Right kidney (tissue), 1 donor: Measurements from ENCODE around the gene DCP2.
"Not testable (repeated sequence)": the region's sequence is repeated elsewhere in the genome, so short reads cannot be mapped to it uniquely, and the experiment has no call there.

ENCODE experiments used
- DNase-seq: peaks from one replicate; pipeline ENCODE4 v3.0.0-alpha.2; 2016

Gene DCP2

DNA sequence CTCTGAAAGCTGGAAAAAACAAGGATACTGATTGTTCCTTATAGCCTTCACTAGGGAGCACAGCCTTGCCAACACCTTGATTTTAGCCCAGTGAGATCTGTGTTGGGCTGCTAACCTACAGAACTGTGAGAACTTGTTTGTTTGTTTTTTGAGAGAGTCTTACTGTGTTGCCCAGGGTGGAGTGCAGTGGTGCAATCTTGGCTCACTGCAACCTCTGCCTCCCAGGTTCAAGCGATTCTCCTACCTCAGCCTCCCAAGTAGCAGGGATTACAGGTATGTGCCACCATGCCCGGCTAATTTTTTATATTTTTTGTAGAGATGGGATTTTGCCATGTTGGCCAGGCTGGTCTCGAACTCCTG, 13.2 kb upstream of the DCP2 start:
- DNase-seq = not testable (repeated sequence)

- no peak for DNase-seq
Observed at GRCh38 chr5:112965733-112966306, 10.8 kb upstream of the DCP2 start.

DNA sequence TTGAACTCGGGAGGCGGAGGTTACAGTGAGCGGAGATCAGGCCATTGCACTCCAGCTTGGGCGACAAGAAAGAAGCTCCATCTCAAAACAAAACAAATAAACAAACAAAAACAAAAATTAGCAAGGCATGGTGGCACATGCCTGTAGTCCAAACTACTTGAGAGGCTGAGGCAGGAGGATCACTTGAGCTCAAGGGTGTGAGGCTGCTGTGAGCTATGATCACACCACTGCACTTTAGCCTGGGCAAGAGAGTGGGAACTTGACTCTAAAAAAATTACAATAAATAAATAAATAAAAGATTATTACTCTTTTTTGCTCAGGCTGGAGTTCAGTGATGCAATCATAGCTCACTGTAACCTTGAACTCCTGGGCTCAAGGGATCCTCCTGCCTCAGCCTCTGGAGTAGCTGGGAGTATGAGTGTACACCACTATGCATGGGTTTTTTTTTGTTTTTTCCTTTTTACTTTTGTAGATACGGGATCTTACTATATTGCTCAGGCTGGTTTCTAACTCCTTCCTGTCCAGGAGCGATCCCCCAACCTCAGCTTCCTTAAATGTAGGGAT, 9.0 kb upstream of the DCP2 start:
- DNase-seq = no peak

- no peak for DNase-seq
Observed at GRCh38 chr5:112968411-112969106, 8.0 kb upstream of the DCP2 start.

DNA sequence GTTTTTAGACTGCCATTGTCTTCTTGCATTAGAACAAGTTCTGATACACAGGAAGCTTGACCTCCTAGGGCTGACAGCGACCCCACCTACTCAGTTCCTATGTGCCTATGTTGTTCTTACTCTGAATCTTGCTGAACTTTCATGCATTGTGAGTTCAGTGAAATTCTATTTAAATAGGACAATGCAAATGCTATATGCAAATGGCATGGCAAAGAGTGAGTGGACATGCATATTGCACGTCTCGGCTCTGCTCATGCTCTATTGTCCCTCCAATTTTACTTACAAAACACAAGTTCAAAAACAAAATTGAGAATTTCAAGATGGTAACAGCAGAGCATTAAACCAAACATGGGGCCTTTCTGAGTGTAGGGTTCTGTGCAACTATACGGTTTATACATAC, 5.3 kb upstream of the DCP2 start:
- DNase-seq = no peak

- DNase-seq = no peak
Observed at GRCh38 chr5:112973036-112973435, 3.6 kb upstream of the DCP2 start.

DNA sequence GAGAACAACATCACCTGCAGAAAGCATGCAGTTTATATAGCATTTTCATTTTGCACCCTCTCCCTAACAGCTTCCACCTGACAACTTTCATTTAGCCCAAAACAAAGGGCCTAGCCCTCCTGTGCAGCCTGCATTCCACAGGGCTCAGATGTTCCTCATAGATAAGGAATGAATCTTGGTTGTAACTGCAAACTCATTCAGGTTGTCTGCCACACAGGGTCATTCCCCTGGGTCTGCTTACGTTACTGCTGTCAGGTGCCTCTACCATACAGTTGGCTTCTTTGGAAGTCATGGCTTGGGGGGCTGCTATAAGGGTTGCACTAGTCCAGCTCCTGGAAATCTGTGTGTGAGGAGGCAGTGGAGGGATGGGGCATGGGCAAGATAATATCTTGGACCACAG, 2.7 kb upstream of the DCP2 start:
- no peak for DNase-seq

DNA sequence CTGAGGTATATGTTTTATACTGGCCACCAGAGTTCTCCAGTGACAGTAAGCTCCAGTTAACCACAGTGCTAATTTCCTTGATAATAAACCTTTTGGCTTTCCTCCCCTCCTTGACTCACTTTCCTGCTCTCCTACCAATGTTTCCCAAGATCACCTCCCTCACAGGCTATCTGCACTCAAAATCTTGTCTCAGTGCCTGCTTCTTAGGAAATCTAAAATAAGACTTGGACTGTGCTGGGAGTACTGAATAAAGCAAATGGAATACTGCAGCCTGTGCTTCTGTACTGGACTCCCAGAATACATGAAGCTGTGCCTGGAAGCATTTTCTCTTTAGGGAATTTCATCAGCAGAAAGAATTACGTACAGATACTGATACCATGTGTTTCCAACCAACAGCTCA, 1.7 kb upstream of the DCP2 start:
- no peak for DNase-seq

DNA sequence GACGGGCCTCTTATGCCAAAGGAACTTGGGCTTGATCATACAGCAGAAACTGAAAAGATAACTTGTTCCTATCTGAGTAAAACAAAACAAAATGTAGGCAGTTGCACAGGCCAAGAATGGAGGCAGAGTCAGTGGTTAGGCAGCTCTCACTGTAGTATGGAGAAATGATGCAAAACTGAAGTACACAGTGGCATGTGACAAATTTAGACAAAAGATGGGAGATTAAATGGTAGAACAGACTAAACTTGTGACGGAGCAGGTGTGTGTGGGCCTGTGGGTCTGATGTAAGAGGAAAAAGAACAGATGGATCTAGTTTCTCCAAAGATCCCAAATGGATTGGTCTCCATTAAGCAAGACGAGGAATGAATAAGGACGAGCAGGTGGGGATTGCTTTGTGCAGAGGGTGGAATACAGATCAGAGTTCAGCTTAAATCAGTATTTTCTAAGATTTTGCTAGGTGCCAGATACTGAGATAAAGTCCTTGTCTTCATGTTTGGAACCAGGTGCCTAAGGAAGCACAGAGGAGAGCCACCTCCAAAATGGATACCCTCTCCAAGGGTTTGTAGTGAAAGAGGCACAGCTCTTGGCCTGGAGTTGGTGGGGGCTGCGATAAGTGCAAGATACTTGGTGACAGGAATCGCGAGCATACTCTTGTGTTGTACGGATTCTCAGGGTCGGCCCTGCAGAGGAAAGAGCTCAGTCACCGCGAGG, 722 bp upstream of the DCP2 start:
- DNase-seq = no peak

DNA sequence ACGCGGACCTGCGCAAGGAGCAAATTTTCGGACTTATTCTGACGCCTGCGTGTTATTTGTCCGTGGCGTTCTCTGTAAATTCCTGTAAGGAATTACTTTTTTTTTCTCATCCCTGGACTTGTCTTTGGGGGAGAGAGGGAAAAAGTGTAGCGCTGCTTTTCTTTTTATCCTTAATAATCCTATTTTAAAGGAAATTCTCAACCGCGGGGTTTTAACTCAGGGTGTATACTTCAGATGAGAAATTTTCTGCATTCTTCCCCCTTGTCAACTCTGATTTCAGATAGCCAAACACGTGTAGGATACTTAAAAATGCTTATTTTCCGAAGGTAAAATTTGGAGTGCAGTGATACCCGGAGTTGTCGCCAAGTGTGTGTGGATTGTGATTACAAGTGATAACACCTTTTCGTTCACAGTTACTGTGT, 853 bp downstream of the DCP2 start:
- no peak for DNase-seq

DNA sequence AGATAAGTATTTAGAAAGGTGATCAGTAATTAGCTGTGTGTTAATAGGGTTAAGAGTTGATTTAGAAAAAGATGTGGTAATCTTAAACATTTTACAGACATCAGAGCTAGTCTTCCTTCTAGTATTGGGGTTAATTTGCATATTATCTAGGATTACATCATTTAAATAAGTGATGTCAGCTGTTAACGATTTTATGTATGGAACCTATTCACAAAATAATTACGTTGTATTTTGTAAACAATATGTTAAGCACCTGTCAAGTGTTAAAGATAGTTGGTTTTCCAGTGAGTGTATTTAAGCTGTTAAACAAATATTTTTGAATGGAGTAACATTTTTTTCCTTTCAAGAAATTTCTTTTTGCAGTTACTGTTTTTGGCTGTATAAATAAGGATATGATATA, 2.2 kb downstream of the DCP2 start:
- no peak for DNase-seq

- DNase-seq = no peak
Observed at GRCh38 chr5:112979723-112980122, 3.1 kb downstream of the DCP2 start.

DNA sequence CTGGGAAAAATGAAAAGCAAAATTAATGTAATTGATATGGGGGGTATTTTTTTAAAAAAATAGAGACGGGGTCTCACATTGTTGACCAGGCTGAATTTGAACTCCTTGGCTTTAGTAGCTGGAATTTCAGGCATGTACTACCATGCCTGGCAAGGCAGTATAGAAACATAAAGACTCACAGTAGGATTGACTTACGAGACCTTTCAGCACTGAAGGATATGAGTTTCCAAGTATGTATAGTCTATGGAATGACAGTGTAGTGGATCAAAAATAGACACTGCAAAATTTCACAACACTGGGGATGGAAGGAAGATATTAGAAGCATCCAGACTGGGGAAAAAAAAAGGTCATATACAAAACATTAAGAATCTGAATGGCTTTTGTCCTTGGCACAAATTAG, 6.8 kb downstream of the DCP2 start:
- DNase-seq = no peak

- DNase-seq = no peak
Observed at GRCh38 chr5:112986224-112986623, 9.6 kb downstream of the DCP2 start.

DNA sequence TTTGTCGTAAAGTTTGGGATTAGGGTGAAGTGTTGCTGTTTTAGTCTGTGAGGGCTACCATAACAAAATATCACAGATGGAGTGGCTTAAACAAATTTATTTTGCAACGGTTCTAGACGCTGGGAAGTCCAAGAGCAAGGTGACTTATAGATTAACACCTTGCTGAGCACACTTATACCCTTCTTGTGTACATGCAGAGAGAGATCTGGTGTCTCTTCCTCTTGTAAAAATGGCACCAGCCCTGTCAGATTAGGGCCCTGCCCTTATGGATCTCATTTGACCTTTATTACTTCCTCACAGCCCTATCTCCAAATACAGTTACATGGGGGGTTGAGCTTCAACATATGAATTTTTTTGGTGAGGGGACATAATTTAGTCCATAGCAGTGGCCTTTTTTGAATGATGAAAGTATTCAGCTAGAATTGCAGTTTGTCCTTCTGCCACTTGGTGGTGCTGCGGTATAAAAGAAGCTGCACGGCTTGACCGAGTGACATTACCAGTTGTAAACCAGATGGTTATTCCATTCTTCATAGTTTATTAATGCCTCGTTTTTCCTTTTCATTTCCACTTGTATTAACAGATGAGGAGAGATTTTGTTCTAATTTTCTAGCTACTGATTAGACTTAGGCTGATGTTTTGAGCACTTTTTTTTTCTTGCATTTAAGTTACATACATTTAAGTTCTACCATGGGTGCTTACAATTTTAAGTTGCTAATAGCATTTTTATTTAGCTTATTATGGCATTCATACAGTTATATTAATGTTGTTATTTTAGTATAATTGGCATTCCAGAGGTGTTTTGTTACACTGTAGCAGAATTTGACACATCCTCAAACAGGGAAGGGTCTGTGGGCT, 19.4 kb downstream of the DCP2 start:
- peak; percentile 22 for DNase-seq

DNA sequence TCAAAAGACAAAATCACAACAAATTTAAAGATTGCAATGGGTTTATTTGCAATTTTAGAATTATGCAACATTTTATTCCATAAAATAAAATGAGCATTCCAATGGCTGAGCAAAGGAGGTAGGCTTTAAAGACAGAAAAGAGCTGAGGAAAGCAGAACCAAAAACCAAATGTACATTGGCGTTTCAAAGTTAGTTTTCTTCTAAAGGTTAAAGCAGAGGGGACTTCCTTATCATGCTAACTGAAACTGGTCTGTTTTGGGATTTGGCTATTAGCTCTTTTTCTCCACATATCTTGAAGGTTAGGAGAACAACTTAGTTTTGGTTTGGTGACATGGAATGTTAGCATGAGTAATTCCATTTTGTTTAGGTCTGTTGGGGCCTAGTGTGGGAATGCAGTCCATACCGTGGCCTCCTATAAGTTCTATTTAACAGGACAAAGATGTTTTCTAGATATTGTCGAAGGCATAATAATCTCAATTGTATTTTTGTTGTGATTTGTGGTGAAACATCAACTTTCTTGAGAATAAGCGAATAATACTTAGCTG, 20.3 kb downstream of the DCP2 start:
- DNase-seq = no peak

DNA sequence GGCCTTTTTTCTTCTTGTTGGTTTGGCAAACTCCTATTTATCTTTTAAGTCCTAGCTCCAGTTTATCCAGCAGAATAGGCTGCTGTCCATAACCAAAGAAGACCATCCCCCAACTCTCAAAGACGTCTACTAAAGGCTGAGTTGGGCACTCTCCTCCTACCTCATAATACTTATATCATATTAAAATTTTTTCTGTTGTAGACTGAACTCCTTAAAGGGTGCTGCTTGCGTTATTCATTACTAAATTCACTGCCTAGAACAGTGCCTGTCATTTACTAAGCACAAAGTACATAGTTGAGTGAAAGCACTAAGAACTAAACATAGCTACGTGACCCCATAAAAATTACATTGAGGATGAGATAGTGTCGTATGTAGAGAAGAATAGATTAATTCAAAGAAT, 21.7 kb downstream of the DCP2 start:
- no peak for DNase-seq

DNA sequence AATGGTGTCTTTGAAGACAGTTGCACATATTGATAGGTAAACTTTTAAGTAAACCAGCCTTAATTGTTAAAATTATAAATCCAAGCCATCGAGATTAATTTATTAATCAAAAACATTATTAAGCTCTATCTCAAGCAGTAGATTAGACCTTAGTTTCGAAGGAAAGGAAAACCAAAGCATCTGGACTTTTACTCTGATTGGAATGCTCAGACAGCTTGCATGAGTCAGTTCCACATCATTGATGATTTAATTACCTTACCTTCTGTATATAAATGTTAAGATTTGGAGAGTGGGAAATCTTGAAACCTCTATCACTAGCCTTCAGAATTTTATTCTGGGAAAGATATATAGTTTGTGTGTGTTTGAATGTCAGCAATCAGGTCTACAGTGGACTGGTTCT, 23.9 kb downstream of the DCP2 start:
- DNase-seq = no peak

DNA sequence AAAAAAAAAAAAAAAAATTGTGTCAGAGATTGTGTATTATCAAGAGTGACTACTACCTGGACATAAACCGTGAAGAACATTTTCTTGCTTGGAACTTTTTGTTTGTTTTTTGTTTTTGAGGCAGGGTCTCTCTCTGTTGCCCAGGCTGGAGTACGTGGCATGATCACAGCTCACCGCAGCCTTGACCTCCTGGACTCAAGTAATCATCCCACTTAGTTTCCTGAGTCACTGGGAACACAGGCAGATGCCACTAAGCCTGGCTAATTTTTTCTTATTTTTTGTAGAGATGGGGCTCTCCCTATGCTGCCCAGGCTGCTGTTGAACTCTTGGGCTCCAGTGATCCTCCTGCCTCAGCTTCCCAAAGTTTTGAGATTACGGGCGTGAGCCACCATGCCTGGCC, 25.8 kb downstream of the DCP2 start:
- DNase-seq = no peak

DNA sequence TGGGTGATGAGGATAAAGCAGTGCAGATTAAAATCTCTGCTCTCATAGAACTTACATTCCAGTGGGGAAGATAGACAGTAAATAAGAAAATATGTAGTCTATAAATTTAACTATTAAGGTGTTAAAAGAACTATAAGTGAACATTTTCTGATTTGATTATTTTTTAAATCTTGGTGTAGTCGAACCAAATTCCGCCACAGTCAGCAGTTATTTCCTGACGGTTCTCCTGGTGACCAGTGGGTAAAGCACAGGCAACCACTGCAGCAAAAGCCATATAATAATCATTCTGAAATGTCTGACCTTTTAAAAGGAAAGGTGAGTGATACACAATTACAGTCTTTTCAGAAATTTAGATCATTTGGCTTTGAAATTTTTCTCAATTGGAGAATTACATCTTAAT, 27.2 kb downstream of the DCP2 start:
- no peak for DNase-seq

DNA sequence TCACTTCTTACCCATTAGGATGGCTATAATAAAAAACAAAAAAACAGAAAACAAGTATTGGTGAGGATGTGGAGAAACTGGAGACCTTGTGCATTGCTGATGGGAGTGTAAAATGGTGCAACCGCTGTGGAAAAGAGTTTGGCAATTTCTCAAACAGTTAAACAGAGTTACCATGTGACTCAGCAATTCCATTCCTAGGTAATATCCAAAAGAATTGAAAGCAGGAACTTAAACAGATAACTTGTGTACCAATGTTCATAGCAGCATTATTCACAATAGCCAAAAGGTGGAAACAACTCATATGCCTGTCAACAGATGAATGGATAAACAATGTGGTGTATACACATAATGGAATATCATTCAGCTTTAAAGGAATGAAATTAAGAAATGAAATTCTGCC, 28.9 kb downstream of the DCP2 start:
- no peak for DNase-seq

GRCh38 chr5:113017881-113018635, 41.5 kb downstream of the DCP2 start:
- no peak for DNase-seq
